Fibroblast of lung (primary cell): Measurements from ENCODE around the gene TXNDC5.

Experiments used
- EZH2 ChIP-seq: IDR thresholded peaks from 2 replicates; pipeline ENCODE4 v1.5.1; 2012; ENCODE audit warnings: low read length, control low read depth, mild to moderate bottlenecking; ENCODE audit errors: missing control alignments
- TF ChIP-seq, protein P1 (sequence below), 2 donors: IDR thresholded peaks in 1 of 2; conservative IDR thresholded peaks in 1 of 2; 1 replicate in 1 of 2; 2 replicates in 1 of 2; pipeline ENCODE4 v1.5.1; 2011 to 2012; ENCODE audit warnings: low read length in 2 of 2, control low read depth in 1 of 2, inconsistent platforms in 1 of 2, low read depth in 1 of 2, mild to moderate bottlenecking in 1 of 2

DNA sequence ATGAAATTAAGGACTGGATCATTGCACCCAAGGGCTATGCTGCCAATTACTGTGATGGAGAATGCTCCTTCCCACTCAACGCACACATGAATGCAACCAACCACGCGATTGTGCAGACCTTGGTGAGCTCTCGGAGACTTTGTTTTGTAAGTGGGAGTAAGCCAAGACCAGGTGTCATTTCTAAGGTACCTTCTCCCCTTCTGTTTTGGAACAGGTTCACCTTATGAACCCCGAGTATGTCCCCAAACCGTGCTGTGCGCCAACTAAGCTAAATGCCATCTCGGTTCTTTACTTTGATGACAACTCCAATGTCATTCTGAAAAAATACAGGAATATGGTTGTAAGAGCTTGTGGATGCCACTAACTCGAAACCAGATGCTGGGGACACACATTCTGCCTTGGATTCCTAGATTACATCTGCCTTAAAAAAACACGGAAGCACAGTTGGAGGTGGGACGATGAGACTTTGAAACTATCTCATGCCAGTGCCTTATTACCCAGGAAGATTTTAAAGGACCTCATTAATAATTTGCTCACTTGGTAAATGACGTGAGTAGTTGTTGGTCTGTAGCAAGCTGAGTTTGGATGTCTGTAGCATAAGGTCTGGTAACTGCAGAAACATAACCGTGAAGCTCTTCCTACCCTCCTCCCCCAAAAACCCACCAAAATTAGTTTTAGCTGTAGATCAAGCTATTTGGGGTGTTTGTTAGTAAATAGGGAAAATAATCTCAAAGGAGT lies 30.4 kb downstream of the TXNDC5 start:
- TF ChIP-seq, protein P1, sequence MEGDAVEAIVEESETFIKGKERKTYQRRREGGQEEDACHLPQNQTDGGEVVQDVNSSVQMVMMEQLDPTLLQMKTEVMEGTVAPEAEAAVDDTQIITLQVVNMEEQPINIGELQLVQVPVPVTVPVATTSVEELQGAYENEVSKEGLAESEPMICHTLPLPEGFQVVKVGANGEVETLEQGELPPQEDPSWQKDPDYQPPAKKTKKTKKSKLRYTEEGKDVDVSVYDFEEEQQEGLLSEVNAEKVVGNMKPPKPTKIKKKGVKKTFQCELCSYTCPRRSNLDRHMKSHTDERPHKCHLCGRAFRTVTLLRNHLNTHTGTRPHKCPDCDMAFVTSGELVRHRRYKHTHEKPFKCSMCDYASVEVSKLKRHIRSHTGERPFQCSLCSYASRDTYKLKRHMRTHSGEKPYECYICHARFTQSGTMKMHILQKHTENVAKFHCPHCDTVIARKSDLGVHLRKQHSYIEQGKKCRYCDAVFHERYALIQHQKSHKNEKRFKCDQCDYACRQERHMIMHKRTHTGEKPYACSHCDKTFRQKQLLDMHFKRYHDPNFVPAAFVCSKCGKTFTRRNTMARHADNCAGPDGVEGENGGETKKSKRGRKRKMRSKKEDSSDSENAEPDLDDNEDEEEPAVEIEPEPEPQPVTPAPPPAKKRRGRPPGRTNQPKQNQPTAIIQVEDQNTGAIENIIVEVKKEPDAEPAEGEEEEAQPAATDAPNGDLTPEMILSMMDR (conservative IDR thresholded peaks at IDR 0.05 in 1 of 2, IDR thresholded peaks at IDR 0.05 in 1 of 2; ENCODE audit: low read depth in 1 of 2, low read length in 2 of 2) = no peak
- no peak for TF ChIP-seq EZH2
